VCaP (cell line): ENCODE results near the gene FBXL15.

Experiments
- H3K27ac ChIP-seq: fragments of 450-650 bp; 2 replicates; pipeline ENCODE4 v1.5.1; 2017
- CTCF ChIP-seq: fragments of 450-650 bp; conservative IDR thresholded peaks from 2 replicates; pipeline ENCODE4 v1.5.1; 2017; ENCODE audit warnings: mild to moderate bottlenecking, moderate library complexity

FBXL15 gene

GRCh38 chr10:102420714-102421506, at the start of gene FBXL15:
Gene FBXL15 (plus strand): TSS chr10:102420836. CDS start chr10:102421130, 294 bp downstream.
- H3K27ac ChIP-seq = peak within 1 kb of the TSS; percentile 95
- TF ChIP-seq CTCF = no peak

DNA sequence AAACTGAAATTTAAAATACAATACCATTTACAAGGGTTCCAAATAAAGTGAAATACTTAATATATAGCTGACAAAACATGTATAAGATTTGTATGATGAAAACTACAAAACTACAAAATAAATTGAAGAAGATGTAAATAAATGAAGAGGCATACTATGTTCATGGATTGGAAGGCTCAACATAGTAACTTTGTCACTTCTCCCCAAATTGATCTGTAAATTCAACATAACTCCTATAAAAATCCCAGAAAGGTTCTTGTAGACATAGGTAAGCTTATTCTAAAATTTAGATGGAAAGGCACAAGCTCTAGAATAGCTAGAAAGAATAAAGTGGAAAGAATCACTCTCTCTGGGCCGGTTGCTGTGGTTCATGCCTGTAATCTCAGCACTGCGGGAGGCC, 49.3 kb upstream of the FBXL15 start:
- no peak for TF ChIP-seq CTCF
- no peak overlapping the region for H3K27ac ChIP-seq

DNA sequence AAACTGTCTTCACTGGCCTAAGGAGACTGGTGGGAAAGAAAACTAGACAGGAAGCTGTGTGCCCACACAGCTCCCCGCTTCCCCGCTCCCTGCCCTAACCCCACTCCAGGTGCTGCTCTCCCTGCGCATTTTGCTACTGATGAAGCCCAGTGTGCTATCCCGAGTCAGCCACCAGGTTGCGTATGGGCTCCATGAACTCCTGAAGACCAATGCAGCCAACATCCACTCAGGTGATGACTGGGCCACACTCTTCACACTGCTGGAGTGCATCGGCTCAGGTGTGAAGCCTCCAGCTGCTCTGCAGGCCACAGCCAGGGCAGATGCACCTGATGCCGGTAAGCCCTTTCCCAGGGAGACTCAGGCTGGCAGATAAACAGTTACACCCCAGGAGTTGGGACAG, 45.4 kb upstream of the FBXL15 start:
- H3K27ac ChIP-seq = no peak overlapping the region
- TF ChIP-seq CTCF = 0 out of 2 replicates have a peak, but pooled peaks have one; percentile 10

GRCh38 chr10:102375867-102376266, 44.8 kb upstream of the FBXL15 start:
- TF ChIP-seq CTCF = no peak

GRCh38 chr10:102376901-102377300, 43.7 kb upstream of the FBXL15 start:
- no peak for TF ChIP-seq CTCF
- no peak overlapping the region for H3K27ac ChIP-seq

More at GRCh38 chr10:102375867-102376266, 44.8 kb upstream of the FBXL15 start:
- H3K27ac ChIP-seq = no peak overlapping the region

DNA sequence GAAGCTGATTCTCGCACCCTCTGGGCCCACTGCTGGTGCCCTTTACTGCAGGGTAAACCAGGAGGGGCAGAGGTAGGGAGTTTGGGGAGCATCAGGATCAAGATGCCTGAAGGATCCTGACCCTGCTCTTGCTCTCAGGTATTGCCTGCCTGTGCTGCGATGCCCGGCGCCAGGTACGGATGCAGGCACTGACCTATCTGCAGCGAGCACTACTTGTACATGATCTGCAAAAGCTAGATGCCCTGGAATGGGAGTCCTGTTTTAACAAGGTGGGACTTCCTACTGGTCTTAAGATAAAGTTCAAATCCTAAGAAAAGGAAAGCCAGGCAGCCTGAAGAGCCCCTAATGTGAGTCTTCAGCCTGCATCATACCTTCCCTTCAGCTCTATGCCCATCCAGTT, 41.3 kb upstream of the FBXL15 start:
- H3K27ac ChIP-seq = no peak overlapping the region
- no peak for TF ChIP-seq CTCF

DNA sequence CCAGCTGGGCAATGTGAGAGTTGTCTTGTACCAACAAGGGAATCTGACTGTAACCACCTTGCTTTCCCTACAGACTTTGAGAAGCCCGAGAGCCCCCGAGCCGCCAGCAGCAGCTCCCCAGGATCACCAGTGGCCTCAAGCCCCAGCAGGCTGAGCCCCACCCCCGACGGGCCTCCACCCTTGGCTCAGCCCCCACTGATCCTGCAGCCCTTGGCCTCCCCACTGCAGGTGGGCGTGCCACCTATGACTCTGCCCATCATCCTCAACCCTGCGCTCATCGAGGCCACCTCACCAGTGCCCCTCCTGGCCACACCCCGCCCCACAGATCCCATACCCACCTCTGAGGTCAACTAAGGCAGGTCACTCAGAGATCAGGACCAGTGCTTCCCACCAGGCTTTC, 38.7 kb upstream of the FBXL15 start:
- no peak for TF ChIP-seq CTCF
- no peak overlapping the region for H3K27ac ChIP-seq
